Astrocyte of the spinal cord (primary cell): ENCODE results near the gene VAMP2.
A peak's percentile ranks its signal among the peaks of the same experiment; 100 is the strongest.

Source experiments
- DNase-seq: peaks from one replicate; pipeline ENCODE4 v3.0.0; 2011; ENCODE audit warnings: low read depth, low spot score
- H3K4me3 ChIP-seq: 2 replicates; pipeline ENCODE4 v1.5.1; 2011; ENCODE audit warnings: low read depth, mild to moderate bottlenecking, low read length, moderate library complexity
- in situ Hi-C: cut with HindIII; loops from 2 replicates; pipeline ENCODE4 v1.10.0; 2017; ENCODE audit warnings: low sequenced_read_pairs
- TF ChIP-seq, protein P1 (sequence below): IDR thresholded peaks from 2 replicates; pipeline ENCODE4 v1.5.1; 2012; ENCODE audit warnings: low read depth, mild to moderate bottlenecking, low read length, inconsistent platforms

VAMP2 gene

DNA sequence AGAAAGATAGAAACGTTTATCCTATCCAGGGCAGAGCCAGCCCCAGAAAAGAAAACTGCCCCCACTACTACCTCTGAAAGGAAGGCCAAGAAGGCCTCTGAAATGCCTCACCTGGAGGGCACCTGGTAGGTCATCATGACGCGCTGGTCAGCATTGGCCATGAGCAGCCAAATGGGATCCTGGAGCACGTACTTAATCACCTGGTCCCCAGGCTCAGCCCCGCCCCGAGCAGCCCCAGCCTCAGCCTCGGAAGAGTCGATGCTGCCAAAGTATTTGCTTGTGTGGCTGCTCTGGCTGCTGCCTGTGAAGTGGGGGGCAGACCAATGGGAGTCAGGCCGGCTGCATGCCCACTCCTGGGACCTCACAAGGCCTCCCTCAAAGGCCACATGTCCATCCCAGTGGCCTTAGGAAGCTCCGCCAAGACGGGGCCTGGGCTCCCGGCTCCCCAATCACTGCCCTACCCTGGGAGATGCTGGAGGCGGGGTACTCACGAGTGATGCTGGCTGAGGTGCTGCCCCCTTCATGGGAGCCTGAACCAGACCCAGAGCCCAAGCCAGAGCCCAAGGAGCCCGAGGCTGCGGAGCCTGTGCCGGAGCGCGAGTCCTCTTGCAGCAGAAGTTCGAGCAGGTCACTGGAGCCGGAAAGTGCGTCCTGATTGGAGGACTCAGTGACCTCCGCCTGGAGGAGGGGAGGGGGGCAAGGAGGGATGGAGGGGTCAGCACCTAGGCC lies 20.4 kb downstream of the VAMP2 start:
- in situ Hi-C loops: no loop called here
- TF ChIP-seq, protein P1, sequence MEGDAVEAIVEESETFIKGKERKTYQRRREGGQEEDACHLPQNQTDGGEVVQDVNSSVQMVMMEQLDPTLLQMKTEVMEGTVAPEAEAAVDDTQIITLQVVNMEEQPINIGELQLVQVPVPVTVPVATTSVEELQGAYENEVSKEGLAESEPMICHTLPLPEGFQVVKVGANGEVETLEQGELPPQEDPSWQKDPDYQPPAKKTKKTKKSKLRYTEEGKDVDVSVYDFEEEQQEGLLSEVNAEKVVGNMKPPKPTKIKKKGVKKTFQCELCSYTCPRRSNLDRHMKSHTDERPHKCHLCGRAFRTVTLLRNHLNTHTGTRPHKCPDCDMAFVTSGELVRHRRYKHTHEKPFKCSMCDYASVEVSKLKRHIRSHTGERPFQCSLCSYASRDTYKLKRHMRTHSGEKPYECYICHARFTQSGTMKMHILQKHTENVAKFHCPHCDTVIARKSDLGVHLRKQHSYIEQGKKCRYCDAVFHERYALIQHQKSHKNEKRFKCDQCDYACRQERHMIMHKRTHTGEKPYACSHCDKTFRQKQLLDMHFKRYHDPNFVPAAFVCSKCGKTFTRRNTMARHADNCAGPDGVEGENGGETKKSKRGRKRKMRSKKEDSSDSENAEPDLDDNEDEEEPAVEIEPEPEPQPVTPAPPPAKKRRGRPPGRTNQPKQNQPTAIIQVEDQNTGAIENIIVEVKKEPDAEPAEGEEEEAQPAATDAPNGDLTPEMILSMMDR: no peak
- H3K4me3 ChIP-seq: no peak overlapping the region
- DNase-seq: no peak

DNA sequence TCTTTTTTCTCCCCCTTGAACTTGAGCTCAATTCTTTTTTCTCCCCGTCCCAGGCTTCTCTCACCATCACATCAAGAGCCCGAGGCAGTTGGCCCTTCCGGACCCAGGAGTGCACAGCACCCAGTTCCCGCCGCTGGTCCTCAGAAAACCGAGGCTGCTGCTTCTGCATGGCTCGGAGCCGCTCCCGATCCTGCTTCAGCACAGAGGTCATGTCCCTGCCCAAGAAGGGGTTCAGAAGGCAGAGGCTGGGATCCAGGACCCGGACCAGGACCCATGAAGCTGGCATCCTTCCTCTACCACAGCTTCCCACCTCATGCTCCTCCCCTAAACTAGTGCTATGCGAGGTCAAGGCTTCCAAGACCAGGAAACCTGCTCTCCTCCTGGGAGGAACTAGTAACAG lies 21.0 kb downstream of the VAMP2 start:
- in situ Hi-C loops: no loop called here

DNA sequence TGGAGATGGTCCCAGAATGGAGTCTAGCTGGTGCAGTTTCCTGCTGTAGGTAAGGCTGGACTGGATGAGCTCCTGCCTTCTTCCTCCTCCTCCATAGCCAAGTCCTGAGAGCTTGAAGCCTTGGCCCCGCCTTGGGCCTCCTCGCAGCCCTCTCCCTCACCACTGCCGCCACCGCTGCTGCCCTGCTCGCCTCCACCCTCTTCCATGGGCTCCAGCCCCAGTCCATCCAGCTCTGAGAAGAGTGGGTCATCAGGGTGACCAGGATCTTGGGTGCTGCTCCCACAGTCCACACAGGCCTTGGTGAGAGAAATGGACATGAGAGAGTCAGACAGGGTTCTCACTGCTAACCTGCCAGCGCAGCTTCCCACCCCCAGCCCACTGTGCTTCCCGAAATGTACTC lies 21.7 kb downstream of the VAMP2 start:
- DNase-seq: no peak
- in situ Hi-C loops: no loop called here
- no peak overlapping the region for H3K4me3 ChIP-seq

More for the DNA sequence above, 21.0 kb downstream of the VAMP2 start:
- no peak for DNase-seq
- TF ChIP-seq, protein P1: no peak
- H3K4me3 ChIP-seq: no peak overlapping the region

DNA sequence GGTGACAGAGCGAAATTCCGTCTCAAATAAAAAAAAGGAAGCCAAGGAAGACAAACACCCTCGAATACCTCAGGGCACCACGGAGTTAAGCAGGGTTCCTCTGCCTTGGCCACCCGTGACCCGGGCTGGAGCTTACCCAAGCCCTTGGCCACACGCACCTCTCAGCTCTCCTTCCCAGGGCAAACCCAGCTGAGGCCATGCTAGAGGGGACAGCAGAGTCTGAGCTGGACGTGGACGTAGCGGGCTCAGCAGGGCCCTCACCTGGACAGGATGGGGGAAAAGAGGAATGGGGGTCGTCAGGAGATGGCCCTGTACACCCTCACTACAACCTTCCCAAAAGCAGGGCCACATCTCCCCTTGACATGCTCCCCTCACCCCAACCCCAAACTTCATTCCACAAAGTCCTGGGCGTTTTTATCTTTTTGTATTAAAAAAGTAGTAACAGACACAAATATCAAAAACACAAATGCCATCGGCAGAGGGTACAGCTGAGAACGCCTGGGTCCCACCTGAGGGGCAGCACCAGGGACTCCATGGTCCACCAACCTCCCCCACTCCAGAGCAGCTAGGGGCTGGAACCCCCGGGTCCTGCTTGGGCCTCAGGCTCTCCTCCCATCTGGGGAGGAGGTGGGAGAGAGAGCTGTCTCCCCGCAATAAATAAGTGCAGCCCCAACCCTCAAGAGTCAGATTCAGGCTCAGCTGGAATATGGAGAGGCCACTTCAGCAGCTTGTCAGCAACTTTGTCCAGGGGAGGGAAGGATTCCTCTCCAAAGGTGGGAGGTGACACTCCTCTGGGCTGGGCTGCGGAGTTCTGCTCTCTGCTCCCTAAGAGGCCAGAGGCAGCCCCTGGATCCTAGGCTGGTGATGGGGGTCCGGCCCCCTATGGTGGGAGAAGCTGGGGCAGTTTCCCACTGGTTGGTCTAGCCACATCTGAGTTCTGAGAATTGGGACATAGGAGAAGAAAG lies 22.4 kb downstream of the VAMP2 start:
- in situ Hi-C loops: no loop called here
- no peak for DNase-seq
- TF ChIP-seq, protein P1: no peak
- H3K4me3 ChIP-seq: no peak overlapping the region

More for the DNA sequence above, 21.7 kb downstream of the VAMP2 start:
- TF ChIP-seq, protein P1: no peak

DNA sequence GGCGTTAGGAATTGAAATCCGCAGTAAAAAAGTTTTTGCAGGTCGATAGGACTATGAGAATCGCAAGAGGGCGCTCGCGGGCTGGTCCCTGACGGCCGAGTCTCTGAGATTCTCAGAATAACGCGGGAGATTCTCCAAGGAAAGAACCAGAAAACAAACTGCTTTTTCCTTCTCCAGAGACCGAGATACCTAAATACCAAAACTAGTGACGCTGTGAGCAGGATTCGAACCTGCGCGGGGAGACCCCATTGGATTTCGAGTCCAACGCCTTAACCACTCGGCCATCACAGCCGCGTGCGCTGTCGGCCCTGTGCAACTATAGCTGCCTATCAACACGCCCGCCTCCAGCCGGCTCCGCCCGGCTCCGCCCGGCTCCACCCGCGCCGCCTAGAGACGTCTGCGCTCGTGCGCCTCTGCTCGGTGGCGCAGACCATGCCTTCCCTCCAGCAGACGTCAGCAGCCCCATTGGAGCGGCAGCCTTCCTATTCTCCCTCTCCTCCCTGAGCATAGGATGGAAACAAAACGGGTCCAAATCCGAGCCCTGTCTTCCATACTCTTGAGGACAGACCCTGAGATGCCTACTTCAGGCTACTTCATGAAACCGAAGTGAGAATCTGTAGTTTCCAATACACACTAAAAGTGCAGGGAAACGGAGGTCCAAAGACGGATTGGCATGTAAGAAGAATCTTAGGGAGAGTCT lies 23.9 kb downstream of the VAMP2 start:
- TF ChIP-seq, protein P1: peak; percentile 88
- peak; percentile 98 for DNase-seq
- H3K4me3 ChIP-seq: peak overlapping the region; percentile 45
- in situ Hi-C loops: no loop called here

DNA sequence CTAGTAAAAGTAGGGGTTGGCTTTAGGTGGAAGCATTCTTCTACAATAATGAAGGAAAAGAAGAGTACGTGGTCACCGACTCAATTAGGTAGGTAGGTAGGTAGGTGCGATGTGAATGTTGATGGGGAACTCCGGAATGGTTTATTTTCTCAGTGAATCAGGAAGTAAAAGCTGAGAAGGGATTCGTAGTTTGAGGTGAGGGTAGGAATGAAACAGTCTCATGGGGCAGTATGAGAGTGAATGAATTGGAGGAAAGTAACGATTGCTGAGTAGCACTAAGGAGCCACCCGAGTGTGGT lies 24.4 kb downstream of the VAMP2 start:
- TF ChIP-seq, protein P1: no peak
- in situ Hi-C loops: no loop called here
- H3K4me3 ChIP-seq: peak overlapping the region; percentile 39
- no peak for DNase-seq
